Thymus (tissue), 11 donors: Measurements from ENCODE around the gene TREML1. TPM values are rescaled to one million over a fixed set of nuclear protein-coding genes. Genes with fewer than 3 reads are reported as not detected.

Source experiments
- DNase-seq, 9 donors: peaks; one replicate each; pipeline ENCODE4 v3.0.0-alpha.2; 2013; ENCODE audit warnings: low spot score in 9 of 9, low read depth in 6 of 9, missing footprints in 1 of 9
- H3K27ac ChIP-seq, 2 donors: one replicate each; pipeline ENCODE4 v1.5.1; 2013; ENCODE audit warnings: control low read depth in 1 of 2, low read depth in 1 of 2, low read length in 1 of 2, mild to moderate bottlenecking in 1 of 2, moderate library complexity in 1 of 2
- H3K27me3 ChIP-seq, 2 donors: one replicate each; pipeline ENCODE4 v1.5.1; 2013; ENCODE audit warnings: low read length in 1 of 2; ENCODE audit not compliant: control insufficient read depth in 2 of 2, insufficient read depth in 1 of 2
- H3K36me3 ChIP-seq, 2 donors: one replicate each; pipeline ENCODE4 v1.5.1; 2013; ENCODE audit warnings: low read length in 1 of 2, mild to moderate bottlenecking in 1 of 2, moderate library complexity in 1 of 2; ENCODE audit not compliant: control insufficient read depth in 2 of 2, insufficient read depth in 2 of 2
- H3K4me1 ChIP-seq, 2 donors: one replicate each; pipeline ENCODE4 v1.5.1; 2013; ENCODE audit warnings: low read length in 2 of 2; ENCODE audit not compliant: control insufficient read depth in 2 of 2, insufficient read depth in 2 of 2
- H3K4me3 ChIP-seq, 2 donors: one replicate each; pipeline ENCODE4 v1.5.1; 2013; ENCODE audit warnings: low read length in 2 of 2, control low read depth in 1 of 2, mild to moderate bottlenecking in 1 of 2
- H3K9me3 ChIP-seq, 2 donors: one replicate each; pipeline ENCODE4 v1.5.1; 2013; ENCODE audit warnings: low read length in 1 of 2, mild to moderate bottlenecking in 1 of 2; ENCODE audit not compliant: control insufficient read depth in 2 of 2, insufficient read depth in 1 of 2
- WGBS: extraction: QIAGEN DNeasy Blood & Tissue Kit; methylation state at CpG from one replicate; pipeline ENCODE4 v1.1.7; 2013; 5-methylcytosine and 5-hydroxymethylcytosine counted together
- polyA plus RNA-seq: library from polyadenylated mRNA; stranded (reverse); fragments of 200-250 nt; gene quantifications from one replicate; pipeline ENCODE4 v1.2.3, GENCODE V29; 2013
- total RNA-seq: library from RNA; stranded (reverse); fragments of 120-200 nt; gene quantifications from one replicate; pipeline ENCODE4 v1.2.4, GENCODE V29; 2013
- donor health status: healthy.

Gene TREML1
- total and polyA plus RNA-seq, 2 donors, result 2.3 to 3.1 TPM

DNA sequence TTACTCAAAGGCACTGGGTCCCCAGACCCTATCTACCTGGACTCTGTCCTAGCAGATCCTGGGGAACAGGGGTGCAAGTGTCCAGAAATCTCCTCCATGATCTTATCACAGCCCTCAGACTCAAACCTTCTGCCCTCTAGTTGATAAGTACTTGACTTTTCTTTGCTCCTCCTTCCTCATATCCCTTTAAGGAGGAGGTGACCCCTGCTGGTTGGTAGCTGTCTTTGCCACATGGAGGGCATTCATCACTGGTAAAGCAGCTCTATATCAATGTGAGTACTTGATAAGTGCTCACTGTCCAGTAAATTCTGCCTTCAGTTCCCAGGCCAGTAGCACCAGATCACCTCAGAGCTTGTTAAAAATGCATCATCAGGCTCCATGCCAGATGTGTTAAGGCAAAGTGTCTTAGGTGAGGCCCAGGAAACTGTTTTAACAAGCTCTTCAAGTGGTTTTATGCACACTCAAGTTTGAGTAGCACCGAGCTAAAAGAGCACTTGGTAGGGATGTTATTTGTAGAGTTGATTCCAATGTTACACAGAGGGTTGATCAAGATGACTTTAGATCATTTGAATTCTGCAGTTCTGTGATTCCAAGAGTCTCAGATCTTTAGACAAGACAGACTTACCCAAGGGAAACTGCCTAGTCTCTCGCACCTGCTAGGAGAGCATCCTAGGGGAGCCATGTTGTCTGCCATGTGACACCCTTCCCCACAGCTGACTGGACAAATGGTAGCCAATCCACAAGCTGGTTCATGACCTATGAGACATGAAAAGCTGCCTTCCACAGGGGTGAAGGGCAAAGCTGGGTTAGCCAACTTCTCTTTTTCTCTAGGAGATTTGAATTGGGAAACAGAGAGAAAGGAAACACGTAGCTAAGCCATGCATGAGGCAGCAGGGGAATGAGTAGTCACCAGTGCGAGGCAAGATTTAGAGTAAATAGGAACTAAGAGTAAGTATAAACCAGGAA is 28.2 kb upstream of the TREML1 start:
- DNase-seq, result peak; percentile 14 to 76 (median 42)
- Histone ChIP-seq H3K36me3 (no peaks in the 10 kb centered on the region), H3K4me3 (no peak overlapping the region), H3K4me1 (peaks cover 0 to 16% of the 10 kb centered on the region in 2 donors), H3K9me3 (no peaks in the 10 kb centered on the region), H3K27ac (no peak overlapping the region), H3K27me3 (no peaks in the 10 kb centered on the region)
- WGBS, result 58% methylated on average over 4 of the region's 4 CpGs

DNA sequence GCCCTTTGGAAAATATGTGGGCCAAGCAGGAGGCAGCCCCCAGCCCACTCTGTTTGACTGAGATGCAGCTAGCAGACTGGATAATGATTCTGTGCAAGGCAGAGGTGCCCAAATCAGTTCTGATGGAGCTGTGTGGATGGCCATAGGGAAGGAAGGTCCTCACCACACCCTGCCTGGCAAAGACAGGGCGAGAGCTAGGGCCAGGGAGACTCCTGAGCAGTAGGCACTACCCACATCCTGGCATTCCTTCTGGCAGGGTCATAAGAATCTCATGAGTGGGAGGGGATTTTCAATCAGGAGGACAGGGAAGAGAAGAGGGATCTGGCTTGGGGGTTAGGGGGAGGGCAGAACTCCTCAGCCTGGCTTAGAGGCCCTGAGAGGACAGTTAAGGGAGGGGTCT is 27.4 kb upstream of the TREML1 start:
- WGBS, result 93% methylated on average over 1 of the region's 1 CpG
- H3K4me1 ChIP-seq, result peaks cover 0 to 16% of the 10 kb centered on the region in 2 donors
- no peaks in the 10 kb centered on the region for H3K27me3 ChIP-seq

DNA sequence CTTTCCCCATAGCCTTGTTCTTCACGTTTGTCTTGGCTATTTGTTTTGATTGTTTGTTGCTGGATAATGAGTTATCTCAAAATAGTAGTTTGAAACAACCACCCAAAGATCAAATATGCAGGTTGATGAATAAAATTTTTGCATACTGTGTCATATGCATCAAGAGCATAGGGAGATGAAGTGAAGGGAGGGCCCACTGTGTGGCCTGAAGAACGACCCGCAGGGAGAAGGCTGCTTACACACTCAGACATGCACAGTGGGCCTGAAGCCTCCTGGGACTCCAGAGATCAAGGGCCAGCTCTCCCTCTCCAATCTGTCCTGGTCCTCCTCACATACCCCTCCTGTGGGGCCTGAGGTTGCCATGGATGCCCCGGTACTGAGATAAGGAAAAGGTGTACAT is 25.0 kb upstream of the TREML1 start:
- DNase-seq, result no peak
- Histone ChIP-seq H3K27me3 (no peaks in the 10 kb centered on the region), H3K27ac (no peak overlapping the region), H3K4me1 (peaks cover 0 to 11% of the 10 kb centered on the region in 2 donors), H3K4me3 (no peak overlapping the region), H3K36me3 (no peaks in the 10 kb centered on the region), H3K9me3 (no peaks in the 10 kb centered on the region)
- 93% methylated on average over 4 of the region's 4 CpGs for WGBS

More for the DNA sequence above, 27.4 kb upstream of the TREML1 start:
- Histone ChIP-seq H3K36me3 (no peaks in the 10 kb centered on the region), H3K27ac (no peak overlapping the region), H3K4me3 (no peak overlapping the region), H3K9me3 (no peaks in the 10 kb centered on the region)
- DNase-seq, result no peak

DNA sequence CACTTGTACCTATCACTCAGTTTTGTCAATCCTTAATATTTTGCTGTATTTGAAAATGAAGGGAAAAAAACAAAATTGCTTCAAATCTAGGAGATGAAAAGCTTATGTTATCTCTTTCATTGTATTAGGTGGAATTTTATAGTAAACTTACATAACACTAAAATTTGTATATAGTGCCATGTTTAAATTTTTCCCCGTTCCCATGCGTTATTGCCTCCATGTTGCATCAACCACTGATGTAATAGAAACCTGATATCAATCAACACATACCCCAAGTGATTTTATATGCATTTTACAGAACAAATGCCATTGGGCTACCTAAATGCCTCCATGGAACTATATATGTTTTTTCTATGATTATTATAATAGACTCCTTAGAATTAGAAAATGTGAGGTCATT is 23.5 kb upstream of the TREML1 start:
- H3K4me3 ChIP-seq, result no peak overlapping the region
- no peak for DNase-seq
- no peaks in the 10 kb centered on the region for H3K27me3 ChIP-seq
- H3K4me1 ChIP-seq, result peaks cover 0 to 10% of the 10 kb centered on the region in 2 donors
- 97% methylated on average over 2 of the region's 2 CpGs for WGBS
- H3K27ac ChIP-seq, result no peak overlapping the region
- H3K36me3 ChIP-seq, result no peaks in the 10 kb centered on the region
- H3K9me3 ChIP-seq, result no peaks in the 10 kb centered on the region

DNA sequence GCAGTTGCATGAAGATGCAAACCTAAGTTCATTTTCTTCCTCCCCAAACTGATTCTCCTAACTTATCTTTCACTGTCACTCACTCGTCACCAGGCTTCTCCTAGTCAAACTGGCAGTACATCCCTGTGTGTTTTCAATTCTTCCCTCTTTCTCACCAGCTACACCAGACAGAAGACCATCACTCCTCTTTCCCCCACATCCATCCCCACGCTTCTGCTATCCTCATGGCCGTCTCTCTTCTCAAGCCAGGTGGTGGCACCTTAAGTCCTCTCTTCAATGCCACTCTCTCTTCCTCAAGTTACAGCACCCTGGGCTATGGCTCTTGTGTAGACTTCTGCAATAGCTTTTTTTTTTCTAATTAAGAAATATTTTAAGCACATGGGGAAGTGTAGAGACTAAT is 23.1 kb upstream of the TREML1 start:
- H3K27me3 ChIP-seq, result no peaks in the 10 kb centered on the region
- H3K4me3 ChIP-seq, result no peak overlapping the region
- WGBS, result 92% methylated on average over 3 of the region's 3 CpGs
- peaks cover 0 to 6% of the 10 kb centered on the region in 2 donors for H3K4me1 ChIP-seq
- H3K36me3 ChIP-seq, result no peaks in the 10 kb centered on the region
- H3K9me3 ChIP-seq, result no peaks in the 10 kb centered on the region
- DNase-seq, result no peak
- H3K27ac ChIP-seq, result no peak overlapping the region

DNA sequence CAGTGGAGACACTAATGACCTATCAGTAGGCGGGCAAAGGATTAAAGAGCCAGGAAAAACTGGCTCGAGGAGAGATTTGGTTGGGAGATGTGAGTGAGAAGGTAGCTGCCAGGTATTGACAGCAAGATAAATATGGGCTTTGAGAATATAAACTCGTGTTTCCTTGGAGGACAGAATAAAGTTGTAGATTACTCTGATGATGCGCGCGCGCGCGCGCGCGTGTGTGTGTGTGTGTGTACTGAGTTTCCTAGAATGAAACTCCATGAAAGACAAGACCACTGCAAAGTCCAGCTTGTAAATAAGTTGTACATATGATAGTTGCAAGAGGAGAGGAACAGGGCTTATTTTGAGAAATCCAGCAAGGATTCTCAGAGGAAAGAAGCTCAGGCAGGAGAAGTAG is 22.0 kb upstream of the TREML1 start:
- no peak for DNase-seq
- Histone ChIP-seq H3K27ac (no peak overlapping the region), H3K27me3 (peaks cover 0 to 3% of the 10 kb centered on the region in 2 donors), H3K4me3 (no peak overlapping the region), H3K9me3 (no peaks in the 10 kb centered on the region), H3K36me3 (no peaks in the 10 kb centered on the region), H3K4me1 (no peaks in the 10 kb centered on the region)
- WGBS, result 87% methylated on average over 12 of the region's 12 CpGs

DNA sequence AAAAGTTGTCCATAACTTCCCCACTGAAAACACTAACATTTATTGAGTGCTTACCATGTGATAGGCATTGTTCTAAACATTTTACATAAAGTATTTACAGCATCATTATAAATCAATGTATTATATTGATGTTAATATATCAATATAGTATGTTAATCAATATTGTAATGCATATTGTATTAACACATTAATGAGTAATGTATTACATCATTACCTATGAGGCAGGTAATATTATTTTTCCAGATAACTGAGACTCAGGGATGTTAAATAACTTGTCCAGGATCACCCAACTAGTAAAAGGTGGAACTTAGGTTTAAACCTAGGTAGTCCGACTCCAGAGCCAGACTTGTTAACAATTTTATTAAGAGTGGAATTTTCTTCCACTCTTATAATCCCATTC is 20.9 kb upstream of the TREML1 start:
- 98% methylated on average over 1 of the region's 1 CpG for WGBS
- no peak for DNase-seq
- no peaks in the 10 kb centered on the region for H3K36me3 ChIP-seq
- no peak overlapping the region for H3K4me3 ChIP-seq
- no peaks in the 10 kb centered on the region for H3K4me1 ChIP-seq
- peaks cover 0 to 4% of the 10 kb centered on the region in 2 donors for H3K27me3 ChIP-seq
- H3K27ac ChIP-seq, result no peak overlapping the region
- no peaks in the 10 kb centered on the region for H3K9me3 ChIP-seq

DNA sequence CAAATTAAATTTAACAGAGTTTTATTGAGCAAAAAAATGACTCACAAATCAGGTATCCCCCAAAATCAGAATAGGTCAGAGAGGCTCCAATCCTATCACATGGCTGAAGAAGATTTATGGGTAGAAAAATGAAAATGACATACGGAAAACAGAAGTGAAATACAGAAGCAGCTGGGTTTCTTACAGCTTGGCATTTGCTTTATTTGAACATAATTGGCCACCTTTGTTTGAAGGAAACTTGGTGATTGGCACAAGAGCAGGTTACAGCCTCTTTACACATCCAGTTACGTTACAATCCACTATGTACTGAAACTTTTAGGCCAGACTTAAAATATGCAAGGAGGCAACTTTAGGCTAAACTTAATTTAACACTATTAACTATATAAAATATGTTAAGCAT is 20.5 kb upstream of the TREML1 start:
- 65% methylated on average over 2 of the region's 2 CpGs for WGBS
- H3K27ac ChIP-seq, result no peak overlapping the region
- no peak overlapping the region for H3K4me3 ChIP-seq
- no peaks in the 10 kb centered on the region for H3K9me3 ChIP-seq
- peaks cover 0 to 7% of the 10 kb centered on the region in 2 donors for H3K27me3 ChIP-seq
- no peaks in the 10 kb centered on the region for H3K36me3 ChIP-seq
- no peak for DNase-seq
- H3K4me1 ChIP-seq, result no peaks in the 10 kb centered on the region

DNA sequence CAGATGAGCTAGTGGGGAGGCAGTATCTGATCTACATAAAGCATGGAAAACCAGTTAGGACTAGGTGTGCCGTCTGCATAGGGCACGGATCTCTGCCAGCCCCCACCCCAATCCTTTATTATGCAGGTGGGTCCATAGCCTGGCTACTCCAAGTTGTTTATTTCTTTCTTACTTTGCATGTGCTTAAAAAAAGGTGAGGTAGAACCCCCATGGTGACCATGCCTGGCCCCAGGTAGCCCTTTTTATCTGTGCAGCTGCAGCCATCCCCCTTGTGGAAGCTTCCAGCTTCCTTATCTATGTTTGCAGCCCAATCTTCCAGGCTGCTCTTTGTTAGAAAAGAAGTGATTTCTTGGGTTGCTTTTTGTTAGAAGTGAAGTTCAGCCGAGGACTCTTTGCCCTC is 17.8 kb upstream of the TREML1 start:
- Histone ChIP-seq H3K27me3 (peaks cover 0 to 10% of the 10 kb centered on the region in 2 donors), H3K36me3 (no peaks in the 10 kb centered on the region), H3K27ac (no peak overlapping the region), H3K9me3 (no peaks in the 10 kb centered on the region), H3K4me1 (no peaks in the 10 kb centered on the region), H3K4me3 (no peak overlapping the region)
- WGBS, result 82% methylated on average over 3 of the region's 3 CpGs
- DNase-seq, result no peak
